ENCODE data around the gene APP. TPM values are rescaled to one million over a fixed set of nuclear protein-coding genes. Genes with fewer than 3 reads are reported as not detected.

The APP gene
- total and polyA plus RNA-seq, 10 of the 15 experiments (the other 5 are each of a cell fraction or from before 2014, with no cell fraction given) = 8.8 to 94.9 (median 51.0) TPM

GRCh38 chr21:25953196-25953595 is 217.4 kb downstream of the APP start (continued):
- TF ChIP-seq POLR2AphosphoS5 (IDR thresholded peaks at IDR 0.05; ENCODE audit: low read length) (no peak), SPI1 (IDR thresholded peaks at IDR 0.05; ENCODE audit: borderline replicate concordance, insufficient read depth, low read depth, low read length) (no peak), CREM (IDR thresholded peaks at IDR 0.05; ENCODE audit: low read depth) (no peak), POU2F2 (IDR thresholded peaks at IDR 0.05; ENCODE audit: borderline replicate concordance, low read depth, low read length) (no peak), TCF3 (IDR thresholded peaks at IDR 0.05; ENCODE audit: borderline replicate concordance, insufficient read depth, low read depth, low read length) (no peak), SREBF1 (IDR thresholded peaks at IDR 0.05; ENCODE audit: low read length) (no peak), MEF2A (IDR thresholded peaks at IDR 0.05; ENCODE audit: insufficient read depth, low read depth, low read length) (no peak), RAD21 (IDR thresholded peaks at IDR 0.05; ENCODE audit: insufficient read depth, low read depth, low read length) (no peak)
- TF ChIP-seq, protein P1, sequence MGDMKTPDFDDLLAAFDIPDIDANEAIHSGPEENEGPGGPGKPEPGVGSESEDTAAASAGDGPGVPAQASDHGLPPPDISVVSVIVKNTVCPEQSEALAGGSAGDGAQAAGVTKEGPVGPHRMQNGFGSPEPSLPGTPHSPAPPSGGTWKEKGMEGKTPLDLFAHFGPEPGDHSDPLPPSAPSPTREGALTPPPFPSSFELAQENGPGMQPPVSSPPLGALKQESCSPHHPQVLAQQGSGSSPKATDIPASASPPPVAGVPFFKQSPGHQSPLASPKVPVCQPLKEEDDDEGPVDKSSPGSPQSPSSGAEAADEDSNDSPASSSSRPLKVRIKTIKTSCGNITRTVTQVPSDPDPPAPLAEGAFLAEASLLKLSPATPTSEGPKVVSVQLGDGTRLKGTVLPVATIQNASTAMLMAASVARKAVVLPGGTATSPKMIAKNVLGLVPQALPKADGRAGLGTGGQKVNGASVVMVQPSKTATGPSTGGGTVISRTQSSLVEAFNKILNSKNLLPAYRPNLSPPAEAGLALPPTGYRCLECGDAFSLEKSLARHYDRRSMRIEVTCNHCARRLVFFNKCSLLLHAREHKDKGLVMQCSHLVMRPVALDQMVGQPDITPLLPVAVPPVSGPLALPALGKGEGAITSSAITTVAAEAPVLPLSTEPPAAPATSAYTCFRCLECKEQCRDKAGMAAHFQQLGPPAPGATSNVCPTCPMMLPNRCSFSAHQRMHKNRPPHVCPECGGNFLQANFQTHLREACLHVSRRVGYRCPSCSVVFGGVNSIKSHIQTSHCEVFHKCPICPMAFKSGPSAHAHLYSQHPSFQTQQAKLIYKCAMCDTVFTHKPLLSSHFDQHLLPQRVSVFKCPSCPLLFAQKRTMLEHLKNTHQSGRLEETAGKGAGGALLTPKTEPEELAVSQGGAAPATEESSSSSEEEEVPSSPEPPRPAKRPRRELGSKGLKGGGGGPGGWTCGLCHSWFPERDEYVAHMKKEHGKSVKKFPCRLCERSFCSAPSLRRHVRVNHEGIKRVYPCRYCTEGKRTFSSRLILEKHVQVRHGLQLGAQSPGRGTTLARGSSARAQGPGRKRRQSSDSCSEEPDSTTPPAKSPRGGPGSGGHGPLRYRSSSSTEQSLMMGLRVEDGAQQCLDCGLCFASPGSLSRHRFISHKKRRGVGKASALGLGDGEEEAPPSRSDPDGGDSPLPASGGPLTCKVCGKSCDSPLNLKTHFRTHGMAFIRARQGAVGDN (IDR thresholded peaks at IDR 0.05) = no peak
- TF ChIP-seq, protein P2, sequence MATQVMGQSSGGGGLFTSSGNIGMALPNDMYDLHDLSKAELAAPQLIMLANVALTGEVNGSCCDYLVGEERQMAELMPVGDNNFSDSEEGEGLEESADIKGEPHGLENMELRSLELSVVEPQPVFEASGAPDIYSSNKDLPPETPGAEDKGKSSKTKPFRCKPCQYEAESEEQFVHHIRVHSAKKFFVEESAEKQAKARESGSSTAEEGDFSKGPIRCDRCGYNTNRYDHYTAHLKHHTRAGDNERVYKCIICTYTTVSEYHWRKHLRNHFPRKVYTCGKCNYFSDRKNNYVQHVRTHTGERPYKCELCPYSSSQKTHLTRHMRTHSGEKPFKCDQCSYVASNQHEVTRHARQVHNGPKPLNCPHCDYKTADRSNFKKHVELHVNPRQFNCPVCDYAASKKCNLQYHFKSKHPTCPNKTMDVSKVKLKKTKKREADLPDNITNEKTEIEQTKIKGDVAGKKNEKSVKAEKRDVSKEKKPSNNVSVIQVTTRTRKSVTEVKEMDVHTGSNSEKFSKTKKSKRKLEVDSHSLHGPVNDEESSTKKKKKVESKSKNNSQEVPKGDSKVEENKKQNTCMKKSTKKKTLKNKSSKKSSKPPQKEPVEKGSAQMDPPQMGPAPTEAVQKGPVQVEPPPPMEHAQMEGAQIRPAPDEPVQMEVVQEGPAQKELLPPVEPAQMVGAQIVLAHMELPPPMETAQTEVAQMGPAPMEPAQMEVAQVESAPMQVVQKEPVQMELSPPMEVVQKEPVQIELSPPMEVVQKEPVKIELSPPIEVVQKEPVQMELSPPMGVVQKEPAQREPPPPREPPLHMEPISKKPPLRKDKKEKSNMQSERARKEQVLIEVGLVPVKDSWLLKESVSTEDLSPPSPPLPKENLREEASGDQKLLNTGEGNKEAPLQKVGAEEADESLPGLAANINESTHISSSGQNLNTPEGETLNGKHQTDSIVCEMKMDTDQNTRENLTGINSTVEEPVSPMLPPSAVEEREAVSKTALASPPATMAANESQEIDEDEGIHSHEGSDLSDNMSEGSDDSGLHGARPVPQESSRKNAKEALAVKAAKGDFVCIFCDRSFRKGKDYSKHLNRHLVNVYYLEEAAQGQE (IDR thresholded peaks at IDR 0.05; ENCODE audit: low read depth, low read length) = no peak
- TF ChIP-seq, protein P3, sequence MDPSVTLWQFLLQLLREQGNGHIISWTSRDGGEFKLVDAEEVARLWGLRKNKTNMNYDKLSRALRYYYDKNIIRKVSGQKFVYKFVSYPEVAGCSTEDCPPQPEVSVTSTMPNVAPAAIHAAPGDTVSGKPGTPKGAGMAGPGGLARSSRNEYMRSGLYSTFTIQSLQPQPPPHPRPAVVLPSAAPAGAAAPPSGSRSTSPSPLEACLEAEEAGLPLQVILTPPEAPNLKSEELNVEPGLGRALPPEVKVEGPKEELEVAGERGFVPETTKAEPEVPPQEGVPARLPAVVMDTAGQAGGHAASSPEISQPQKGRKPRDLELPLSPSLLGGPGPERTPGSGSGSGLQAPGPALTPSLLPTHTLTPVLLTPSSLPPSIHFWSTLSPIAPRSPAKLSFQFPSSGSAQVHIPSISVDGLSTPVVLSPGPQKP (IDR thresholded peaks at IDR 0.05; ENCODE audit: low read depth, low read length) = no peak

Measured in GM12878 (cell line).